Activated T-helper 9 cell treated with anti-CD3 and anti-CD28 coated beads, Interleukin-2, amount 50 U/mL, for 16 hours (primary cell): ENCODE measurements around the gene MYL7.

Experiments used
- DNase-seq: peaks from one replicate; pipeline ENCODE4 v3.0.0-alpha.2; 2020; ENCODE audit warnings: low read depth

The MYL7 gene

GRCh38 chr7:44150466-44150832, 9.3 kb upstream of the MYL7 start:
- DNase-seq = no peak

GRCh38 chr7:44149571-44150465, 8.7 kb upstream of the MYL7 start:
- no peak for DNase-seq

- no peak for DNase-seq
These were observed 7.9 kb upstream of the MYL7 start for GRCh38 chr7:44148961-44149536.

- DNase-seq = no peak
These were observed 7.0 kb upstream of the MYL7 start for GRCh38 chr7:44148166-44148565.

GRCh38 chr7:44147026-44147991, 6.2 kb upstream of the MYL7 start:
- no peak for DNase-seq

- peak; percentile 54 for DNase-seq
These were observed 5.1 kb upstream of the MYL7 start for GRCh38 chr7:44145969-44146911.

- DNase-seq = peak; percentile 43
These were observed 4.4 kb upstream of the MYL7 start for GRCh38 chr7:44145479-44145968.

GRCh38 chr7:44144968-44145478, 3.9 kb upstream of the MYL7 start:
- DNase-seq = no peak

- no peak for DNase-seq
These were observed 3.4 kb upstream of the MYL7 start for GRCh38 chr7:44144426-44144967.

GRCh38 chr7:44143646-44144250, 2.6 kb upstream of the MYL7 start:
- DNase-seq = no peak

- no peak for DNase-seq
These were observed 896 bp upstream of the MYL7 start for GRCh38 chr7:44142028-44142427.

- no peak for DNase-seq
These were observed 791 bp downstream of the MYL7 start for GRCh38 chr7:44140341-44140740.

- DNase-seq = no peak
These were observed 1.7 kb downstream of the MYL7 start for GRCh38 chr7:44139311-44140010.

- DNase-seq = no peak
These were observed 2.4 kb downstream of the MYL7 start for GRCh38 chr7:44138698-44139097.

GRCh38 chr7:44136731-44137130, 4.4 kb downstream of the MYL7 start:
- no peak for DNase-seq

- DNase-seq = no peak
These were observed 6.0 kb downstream of the MYL7 start for GRCh38 chr7:44134943-44135628.

GRCh38 chr7:44133295-44133694, 7.8 kb downstream of the MYL7 start:
- no peak for DNase-seq

- no peak for DNase-seq
These were observed 9.1 kb downstream of the MYL7 start for GRCh38 chr7:44132039-44132438.
